Measurements from ENCODE around the gene RAB3C.

- no peak for TF ChIP-seq POLR2A (IDR thresholded peaks at IDR 0.05)
- TF ChIP-seq CTCF (IDR thresholded peaks at IDR 0.05): no peak
Observed at GRCh38 chr5:58703925-58704555, 121.2 kb downstream of the RAB3C start.

All from body of pancreas (tissue), 4 donors.